Inflammatory macrophage treated with lipopolysaccharide for 1 hour (primary cell): ENCODE results near the gene IL6R.
"Not testable (repeated sequence)": the region's sequence is repeated elsewhere in the genome, so short reads cannot be mapped to it uniquely, and the experiment has no call there.

Experiments
- DNase-seq, 2 donors: peaks; one replicate each; pipeline ENCODE4 v3.0.0-alpha.2; 2020 to 2022

The IL6R gene

GRCh38 chr1:154404984-154405746 lies at the start of gene IL6R:
Gene IL6R (plus strand): TSS chr1:154405343. CDS start chr1:154405630, 287 bp downstream.
- peak; percentile 97 to 98 for DNase-seq

DNA sequence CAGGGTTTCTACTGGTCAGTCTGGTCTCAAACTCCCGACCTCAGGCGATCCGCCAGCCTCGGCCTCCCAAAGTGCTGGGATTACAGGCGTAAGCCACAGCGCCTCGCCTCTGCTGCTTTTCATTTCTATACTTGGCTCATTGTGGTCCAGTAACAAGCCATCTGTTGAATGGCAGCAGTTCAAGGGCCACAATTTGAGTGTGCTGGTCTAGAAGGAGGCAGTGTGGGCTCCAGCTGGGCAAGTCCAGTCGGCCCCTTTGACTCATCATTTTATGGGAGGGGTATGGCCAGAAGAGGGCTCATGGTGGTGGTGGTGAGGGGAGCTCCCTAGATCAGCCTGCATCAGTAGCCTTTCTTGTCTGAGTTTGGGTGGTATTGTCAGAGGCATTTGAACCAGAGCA lies 46.6 kb upstream of the IL6R start:
- DNase-seq = no peak

- DNase-seq = no peak
Observed at GRCh38 chr1:154360288-154360687, 44.9 kb upstream of the IL6R start.

DNA sequence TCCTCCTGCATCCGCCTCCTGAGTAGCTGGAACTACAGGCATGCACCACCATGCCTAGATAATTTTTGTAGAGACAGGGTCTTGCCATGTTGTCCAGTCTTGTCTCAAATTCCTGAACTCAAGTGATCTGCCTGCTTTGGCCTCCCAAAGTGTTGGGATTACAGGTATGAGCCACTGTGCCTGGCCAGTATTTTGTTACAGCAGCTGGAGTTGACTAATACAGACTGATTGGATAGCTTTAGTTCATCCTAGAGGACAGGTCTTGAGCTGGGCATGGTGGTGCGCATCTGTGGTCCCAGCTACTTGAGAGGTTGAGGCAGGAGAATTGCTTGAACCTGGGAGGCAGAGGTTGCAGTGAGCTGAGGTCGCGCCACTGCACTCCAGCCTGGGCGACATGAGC lies 44.3 kb upstream of the IL6R start:
- not testable (repeated sequence) for DNase-seq

DNA sequence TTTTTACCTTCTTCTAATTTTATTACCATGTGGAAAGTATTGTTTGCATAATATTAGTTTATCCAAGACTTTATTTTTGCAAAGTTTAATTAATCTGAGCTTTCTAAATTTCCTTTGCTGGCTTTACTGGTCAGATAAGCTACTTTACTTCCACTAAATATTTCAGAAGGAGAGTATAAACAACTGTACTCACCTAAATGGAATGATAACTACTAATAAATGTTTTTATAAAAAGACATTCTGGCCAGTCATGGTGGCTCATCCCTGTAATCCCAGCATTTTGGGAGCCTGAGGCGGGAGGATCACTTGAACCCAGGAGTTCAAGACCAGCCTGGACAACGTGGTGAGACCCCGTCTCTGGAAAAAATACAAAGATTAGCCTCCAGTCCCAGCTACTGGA lies 43.8 kb upstream of the IL6R start:
- no peak for DNase-seq

DNA sequence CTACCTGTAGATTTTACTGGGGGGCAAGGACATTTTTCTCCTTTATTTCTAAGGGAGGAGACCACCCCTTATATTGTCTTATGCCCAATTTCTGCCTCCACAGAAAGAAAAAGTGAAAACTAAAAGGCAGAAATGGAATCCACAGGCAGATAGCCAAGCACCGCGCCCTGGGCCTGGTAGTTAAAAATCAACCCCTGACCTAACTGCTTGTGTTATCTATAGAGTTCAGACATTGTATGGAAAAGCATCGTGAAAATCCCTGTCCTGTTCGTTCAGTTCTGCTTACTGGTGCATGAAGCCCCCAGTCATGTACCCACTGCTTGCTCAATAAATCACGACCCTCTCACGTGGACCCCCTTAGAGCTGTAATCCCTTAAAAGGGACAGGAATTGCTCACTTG lies 33.7 kb upstream of the IL6R start:
- DNase-seq = no peak

- peak; percentile 25 to 58 for DNase-seq
Observed at GRCh38 chr1:154373777-154374357, 31.3 kb upstream of the IL6R start.

- DNase-seq = no peak
Observed at GRCh38 chr1:154379301-154379700, 25.8 kb upstream of the IL6R start.

GRCh38 chr1:154384650-154385489 lies 20.3 kb upstream of the IL6R start:
- DNase-seq = no peak

GRCh38 chr1:154386643-154387352 lies 18.3 kb upstream of the IL6R start:
- DNase-seq = peak; percentile 33 to 78

- no peak for DNase-seq
Observed at GRCh38 chr1:154391086-154391770, 13.9 kb upstream of the IL6R start.

DNA sequence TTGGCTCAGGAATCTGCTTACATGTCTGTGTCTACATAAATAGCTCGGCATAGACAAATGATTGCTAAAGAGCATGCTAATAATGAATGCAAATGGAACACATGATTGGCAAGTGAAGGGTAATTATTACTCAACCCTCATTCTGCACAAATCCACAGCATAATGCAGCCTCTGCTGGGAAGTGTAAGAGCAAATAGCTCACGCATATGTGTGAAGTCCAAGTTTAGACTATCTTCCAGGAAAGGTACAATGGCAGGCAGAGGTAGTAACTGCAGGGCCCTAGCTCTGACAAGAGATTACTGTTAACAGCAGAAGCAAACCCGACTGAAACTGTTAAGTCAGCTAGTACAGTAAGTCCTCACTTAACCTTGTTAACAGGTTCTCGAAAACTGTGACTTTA lies 7.0 kb upstream of the IL6R start:
- no peak for DNase-seq

DNA sequence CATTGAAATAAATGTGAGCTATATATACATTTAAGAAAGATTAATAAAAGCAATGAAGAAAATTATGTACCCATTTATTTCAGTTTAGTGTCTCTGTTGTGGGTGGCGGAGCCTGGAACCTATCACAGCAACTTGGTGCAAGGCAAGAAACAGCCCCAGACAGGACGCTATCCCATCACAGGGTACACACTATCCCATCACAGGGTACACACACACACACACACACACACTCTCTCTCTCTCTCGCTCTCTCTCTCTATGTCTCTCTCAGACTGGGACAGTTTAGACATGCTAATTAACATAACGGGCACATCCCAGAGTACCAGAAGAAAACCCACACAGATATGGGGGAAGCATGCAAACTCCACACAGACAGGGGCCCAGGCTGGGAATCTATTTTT lies 6.5 kb upstream of the IL6R start:
- DNase-seq = no peak

DNA sequence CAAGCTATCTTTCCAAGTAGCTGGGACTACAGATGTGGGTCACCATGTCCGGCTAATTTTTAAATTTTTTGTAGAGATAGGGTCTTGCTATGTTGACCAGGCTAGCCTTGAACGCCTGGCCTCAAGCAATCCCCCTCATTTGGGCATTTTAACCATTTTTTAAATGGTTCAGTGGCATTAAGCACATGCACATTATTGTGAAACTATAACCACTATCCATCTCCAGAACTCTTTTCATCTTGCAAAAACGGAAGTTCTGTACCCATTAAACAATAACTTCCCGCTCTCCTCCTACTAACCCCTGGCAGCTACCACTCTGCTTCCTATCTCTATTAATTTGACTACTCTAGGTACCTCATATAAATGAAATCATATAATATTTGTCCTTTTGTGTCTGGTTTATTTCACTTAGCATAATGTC lies 4.8 kb upstream of the IL6R start:
- peak; percentile 57 to 60 for DNase-seq

DNA sequence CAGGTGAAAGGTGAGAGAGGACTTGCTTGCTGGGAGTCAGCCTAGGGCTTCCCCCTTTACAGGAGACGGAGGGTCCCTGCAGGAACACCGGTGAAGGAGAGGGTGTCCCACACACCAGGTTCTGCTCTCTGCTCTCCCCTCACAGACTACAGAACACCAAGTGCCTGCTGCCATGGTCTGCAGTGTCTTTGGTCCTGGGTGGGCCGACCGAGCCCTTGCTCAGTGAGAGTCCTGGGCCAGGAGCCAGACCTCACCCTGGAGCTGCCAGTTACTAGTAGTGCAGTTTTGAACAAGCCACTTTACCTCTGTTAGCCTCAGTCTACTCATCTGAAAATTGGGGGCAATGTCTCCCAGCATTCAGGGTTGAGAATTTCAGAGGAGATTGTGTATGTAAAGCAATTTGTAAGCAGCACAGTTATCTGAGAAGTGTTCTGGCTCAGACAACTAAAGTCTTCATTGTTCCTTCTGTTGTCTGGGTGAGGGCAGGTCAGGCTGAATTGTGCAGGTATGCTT lies 2.7 kb upstream of the IL6R start:
- no peak for DNase-seq

- DNase-seq = no peak
Observed at GRCh38 chr1:154403261-154403943, 1.7 kb upstream of the IL6R start.

DNA sequence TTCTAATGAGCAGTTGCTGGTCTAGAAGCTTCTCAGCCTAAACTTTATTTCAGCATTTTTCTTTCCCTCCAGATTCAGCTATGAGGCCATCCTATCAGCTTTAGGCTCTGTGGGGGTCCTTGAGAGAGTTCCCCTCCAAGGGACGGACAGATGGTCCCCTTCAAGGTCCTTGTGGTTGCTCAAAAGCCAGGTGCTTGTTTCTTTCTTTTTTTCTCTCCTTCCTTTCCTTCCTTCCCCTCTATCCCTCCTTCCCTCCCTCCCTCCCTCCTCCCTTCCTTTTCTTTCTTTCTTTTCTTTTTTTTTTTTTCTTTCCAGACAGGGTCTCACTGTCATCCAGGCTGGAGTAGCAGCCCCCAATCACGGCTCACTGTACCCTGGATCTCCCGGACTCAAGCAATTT lies 1.2 kb upstream of the IL6R start:
- no peak for DNase-seq

- DNase-seq = no peak
Observed at GRCh38 chr1:154404511-154404931, 622 bp upstream of the IL6R start.

- DNase-seq = peak; percentile 88 to 90
Observed at GRCh38 chr1:154405747-154406571, 816 bp downstream of the IL6R start.

- no peak for DNase-seq
Observed at GRCh38 chr1:154406572-154406879, 1.4 kb downstream of the IL6R start.

GRCh38 chr1:154406886-154407197 lies 1.7 kb downstream of the IL6R start:
- no peak for DNase-seq
